ENCODE results near the gene ZNF526.

ZNF526 gene

GRCh38 chr19:42244347-42245220 is 24.5 kb downstream of the ZNF526 start (continued):
- TF ChIP-seq ZNF280C (tag by site-specific recombination; IDR thresholded peaks at IDR 0.05) (no peak), ZNF248 (tag by site-specific recombination; IDR thresholded peaks at IDR 0.05) (no peak), ZNF26 (tag by site-specific recombination; IDR thresholded peaks at IDR 0.05) (no peak), ZNF610 (tag by site-specific recombination; IDR thresholded peaks at IDR 0.05; ENCODE audit: borderline replicate concordance) (peak; percentile 17; the same call in 1 of the 2 replicates), ZNF529 (tag by site-specific recombination; IDR thresholded peaks at IDR 0.05; ENCODE audit: insufficient replicate concordance) (no peak), ZNF449 (tag by site-specific recombination; IDR thresholded peaks at IDR 0.05) (peak; percentile 88), ZNF48 (tag by site-specific recombination; IDR thresholded peaks at IDR 0.05) (no peak), ZNF214 (tag by site-specific recombination; IDR thresholded peaks at IDR 0.05; ENCODE audit: borderline replicate concordance) (no peak), GFI1B (tag by site-specific recombination; IDR thresholded peaks at IDR 0.05) (no peak), SETDB1 (IDR thresholded peaks at IDR 0.05; ENCODE audit: insufficient read length, low read length) (no peak), ZNF398 (tag by site-specific recombination; IDR thresholded peaks at IDR 0.05) (peak; percentile 7), ZNF423 (tag by site-specific recombination; IDR thresholded peaks at IDR 0.05) (no peak), ZNF362 (tag by site-specific recombination; IDR thresholded peaks at IDR 0.05) (no peak), FEZF1 (tag by site-specific recombination; IDR thresholded peaks at IDR 0.05) (no peak), ZNF704 (tag by site-specific recombination; IDR thresholded peaks at IDR 0.05) (no peak), GLIS2 (tag by site-specific recombination; IDR thresholded peaks at IDR 0.05) (peak; percentile 92), SP3 (tag by site-specific recombination; IDR thresholded peaks at IDR 0.05) (peak; percentile 93), ZNF112 (tag by site-specific recombination; IDR thresholded peaks at IDR 0.05) (no peak), ZNF266 (tag by site-specific recombination; IDR thresholded peaks at IDR 0.05; ENCODE audit: low read depth) (no peak), SALL2 (tag by site-specific recombination; IDR thresholded peaks at IDR 0.05; ENCODE audit: borderline replicate concordance) (no peak), GLI4 (tag by site-specific recombination; IDR thresholded peaks at IDR 0.05) (no peak), ZNF785 (tag by site-specific recombination; IDR thresholded peaks at IDR 0.05) (no peak), ZNF843 (tag by site-specific recombination; IDR thresholded peaks at IDR 0.05) (no peak), ZNF175 (tag by site-specific recombination; IDR thresholded peaks at IDR 0.05) (no peak), ZFP41 (tag by site-specific recombination; IDR thresholded peaks at IDR 0.05; ENCODE audit: borderline replicate concordance) (no peak), ZNF335 (tag by site-specific recombination; conservative IDR thresholded peaks at IDR 0.05) (peak; percentile 95), RBAK (tag by site-specific recombination; IDR thresholded peaks at IDR 0.05) (no peak), ZNF521 (tag by site-specific recombination; IDR thresholded peaks at IDR 0.05) (no peak)

Data from HEK293 (cell line).